Retinal pigment epithelial cell (primary cell): ENCODE data around the gene MRC2.
A peak's percentile ranks its signal among the peaks of the same experiment; 100 is the strongest.

Source experiments
- DNase-seq: peaks from one replicate; pipeline ENCODE4 v3.0.0-alpha.2; 2010; ENCODE audit warnings: low read depth
- H3K4me3 ChIP-seq: 2 replicates; pipeline ENCODE4 v1.5.1; 2011; ENCODE audit warnings: mild to moderate bottlenecking, low read length, control low read depth, moderate library complexity
- TF ChIP-seq, protein P1 (sequence below): conservative IDR thresholded peaks from 2 replicates; pipeline ENCODE4 v1.5.1; 2011; ENCODE audit warnings: low read depth, low read length, control low read depth, inconsistent platforms

MRC2 gene

GRCh38 chr17:62592341-62593099 lies 35.0 kb upstream of the MRC2 start:
- TF ChIP-seq, protein P1, sequence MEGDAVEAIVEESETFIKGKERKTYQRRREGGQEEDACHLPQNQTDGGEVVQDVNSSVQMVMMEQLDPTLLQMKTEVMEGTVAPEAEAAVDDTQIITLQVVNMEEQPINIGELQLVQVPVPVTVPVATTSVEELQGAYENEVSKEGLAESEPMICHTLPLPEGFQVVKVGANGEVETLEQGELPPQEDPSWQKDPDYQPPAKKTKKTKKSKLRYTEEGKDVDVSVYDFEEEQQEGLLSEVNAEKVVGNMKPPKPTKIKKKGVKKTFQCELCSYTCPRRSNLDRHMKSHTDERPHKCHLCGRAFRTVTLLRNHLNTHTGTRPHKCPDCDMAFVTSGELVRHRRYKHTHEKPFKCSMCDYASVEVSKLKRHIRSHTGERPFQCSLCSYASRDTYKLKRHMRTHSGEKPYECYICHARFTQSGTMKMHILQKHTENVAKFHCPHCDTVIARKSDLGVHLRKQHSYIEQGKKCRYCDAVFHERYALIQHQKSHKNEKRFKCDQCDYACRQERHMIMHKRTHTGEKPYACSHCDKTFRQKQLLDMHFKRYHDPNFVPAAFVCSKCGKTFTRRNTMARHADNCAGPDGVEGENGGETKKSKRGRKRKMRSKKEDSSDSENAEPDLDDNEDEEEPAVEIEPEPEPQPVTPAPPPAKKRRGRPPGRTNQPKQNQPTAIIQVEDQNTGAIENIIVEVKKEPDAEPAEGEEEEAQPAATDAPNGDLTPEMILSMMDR = no peak
- no peak overlapping the region for H3K4me3 ChIP-seq
- peak; percentile 20 for DNase-seq

- DNase-seq = no peak
- H3K4me3 ChIP-seq = no peak overlapping the region
- TF ChIP-seq, protein P1 = no peak
These were observed 32.0 kb upstream of the MRC2 start for GRCh38 chr17:62595484-62595883.

DNA sequence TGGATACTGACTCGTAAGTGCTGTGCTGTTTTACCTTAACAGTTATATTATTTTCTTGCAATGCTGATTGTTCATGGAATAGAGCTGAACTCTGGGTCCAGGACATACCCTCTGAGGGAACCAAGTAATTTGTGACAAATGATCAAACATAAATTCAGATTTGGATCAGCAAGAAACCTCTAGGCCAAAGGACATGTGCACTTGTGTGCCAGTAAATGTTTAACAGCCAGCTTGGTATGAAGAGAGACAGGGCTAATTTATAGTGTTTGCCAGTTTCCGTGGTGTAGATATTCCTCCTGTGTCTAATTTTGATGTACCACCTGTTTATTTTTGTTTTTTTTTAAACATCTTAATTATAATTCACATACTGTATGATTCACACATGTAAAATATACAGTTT lies 30.8 kb upstream of the MRC2 start:
- TF ChIP-seq, protein P1 = no peak
- H3K4me3 ChIP-seq = no peak overlapping the region
- no peak for DNase-seq

- no peak for DNase-seq
- no peak overlapping the region for H3K4me3 ChIP-seq
- TF ChIP-seq, protein P1 = no peak
These were observed 30.3 kb upstream of the MRC2 start for GRCh38 chr17:62597150-62597549.

DNA sequence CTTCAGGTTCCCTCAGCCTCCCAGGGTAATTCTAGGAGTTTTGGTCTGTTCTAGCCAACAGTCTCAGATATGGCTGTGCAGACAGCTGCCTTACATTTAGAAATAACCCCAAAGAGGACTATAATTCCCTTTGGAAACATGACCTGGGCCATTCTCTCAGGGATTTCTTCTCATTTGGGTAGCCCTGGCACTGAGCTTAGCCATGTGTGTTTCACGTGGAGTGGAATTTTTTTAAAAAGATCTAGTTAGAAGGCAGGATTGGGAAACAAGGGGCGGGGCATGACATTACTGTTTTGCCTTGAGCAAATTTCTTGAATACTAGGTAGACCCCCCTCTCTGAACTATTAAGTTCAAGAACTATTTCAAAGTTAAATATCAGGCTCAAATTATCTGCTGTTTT lies 29.6 kb upstream of the MRC2 start:
- TF ChIP-seq, protein P1 = no peak
- no peak for DNase-seq
- H3K4me3 ChIP-seq = no peak overlapping the region

GRCh38 chr17:62599964-62600657 lies 27.4 kb upstream of the MRC2 start:
- no peak overlapping the region for H3K4me3 ChIP-seq
- DNase-seq = no peak
- TF ChIP-seq, protein P1 = no peak

DNA sequence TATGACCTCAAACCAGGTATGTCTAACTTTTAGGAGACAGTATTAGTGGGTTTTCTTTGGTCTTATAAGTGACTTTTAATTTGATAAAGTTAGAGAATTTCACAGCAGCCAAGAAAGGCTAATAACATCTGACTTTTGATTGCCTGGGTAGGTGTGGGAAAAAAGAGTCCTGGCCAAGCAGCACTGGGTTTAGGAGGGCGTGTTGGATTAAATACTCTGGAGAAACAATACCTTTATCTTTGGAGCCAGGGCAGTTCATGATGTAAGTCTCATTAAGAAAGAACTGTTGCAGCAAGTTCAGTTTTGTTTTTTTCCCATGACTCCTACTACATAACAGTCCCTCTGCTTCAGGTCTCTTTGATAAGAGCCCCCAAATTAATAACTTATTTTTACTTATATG lies 26.7 kb upstream of the MRC2 start:
- TF ChIP-seq, protein P1 = no peak
- DNase-seq = peak; percentile 49
- no peak overlapping the region for H3K4me3 ChIP-seq
